ENCODE measurements around the gene BORA.

- TF ChIP-seq POLR2AphosphoS5 (IDR thresholded peaks at IDR 0.05; ENCODE audit: borderline replicate concordance, low read depth, low read length): no peak
- TF ChIP-seq EZH2 (IDR thresholded peaks at IDR 0.05): no peak
These were observed 41.0 kb upstream of the BORA start for GRCh38 chr13:72686766-72687165.
